ENCODE data around the gene MUC6. TPM values are rescaled to one million over a fixed set of nuclear protein-coding genes. Genes with fewer than 3 reads are reported as not detected.

The MUC6 gene
- total RNA-seq, 2 donors from 2014 or later = not detected

Other genes with a start within 250 kb of the MUC6 start
- gene CEND1, start 246.6 kb downstream of the MUC6 start, total RNA-seq = under 1 TPM in 1 of 2 donors, not detected in 1; 0.36 TPM
- 10 to 100 TPM; 16.0 to 16.8 TPM for gene SLC25A22, start 238.4 kb downstream of the MUC6 start, total RNA-seq
- gene PIDD1, start 231.5 kb downstream of the MUC6 start, total RNA-seq = 10 to 100 TPM; 20.0 to 25.8 TPM
- 1,000 to 10,000 TPM; 1,811 to 1,846 TPM for gene RPLP2, start 226.8 kb downstream of the MUC6 start, total RNA-seq
- gene PNPLA2, start 217.8 kb downstream of the MUC6 start, total RNA-seq = 100 to 1,000 TPM; 161 to 222 TPM
- 100 to 1,000 TPM; 117 to 122 TPM for gene CRACR2B, start 208.8 kb downstream of the MUC6 start, total RNA-seq
- 100 to 1,000 TPM; 443 to 462 TPM for gene CD151, start 203.8 kb downstream of the MUC6 start, total RNA-seq
- gene POLR2L, start 194.2 kb downstream of the MUC6 start, total RNA-seq = 10 to 100 TPM; 79.4 to 83.1 TPM
- 10 to 100 TPM; 11.7 to 20.2 TPM for gene TSPAN4, start 193.9 kb downstream of the MUC6 start, total RNA-seq
- gene CHID1, start 125.9 kb downstream of the MUC6 start, total RNA-seq = 10 to 100 TPM; 52.0 to 54.2 TPM
- 10 to 100 TPM; 61.6 to 68.8 TPM for gene AP2A2, start 110.8 kb downstream of the MUC6 start, total RNA-seq
- gene MUC2, start 38.2 kb upstream of the MUC6 start, total RNA-seq = 1,000 to 10,000 TPM; 1,472 to 2,135 TPM
- gene MUC5AC, start 121.2 kb upstream of the MUC6 start, total RNA-seq = under 1 TPM; 0.03 to 0.09 TPM
- gene MUC5B, start 186.3 kb upstream of the MUC6 start, total RNA-seq = 100 to 1,000 TPM; 258 to 369 TPM